HepG2 (cell line): ENCODE results near the gene CLEC16A. TPM values are rescaled to one million over a fixed set of nuclear protein-coding genes. Genes with fewer than 3 reads are reported as not detected.
A peak's percentile ranks its signal among the peaks of the same experiment; 100 is the strongest.

Experiments
- ARNT ChIP-seq: fragments of 450-650 bp; IDR thresholded peaks from 2 replicates; pipeline ENCODE4 v1.6.1; 2017
- ASH2L ChIP-seq: fragments of 300-600, 200-600 bp; sonication (generic); IDR thresholded peaks from 2 replicates; pipeline ENCODE4 v1.7.0; 2017; ENCODE audit warnings: low read depth, mild to moderate bottlenecking, moderate library complexity, mixed read lengths, low read length; ENCODE audit not compliant: insufficient read length
- ATF7-NPFF ChIP-seq: sonication (generic); formaldehyde crosslinking; IDR thresholded peaks from 2 replicates; pipeline ENCODE4 v1.8.1; 2023; ENCODE audit warnings: mild to moderate bottlenecking, low read depth, missing genetic modification reagents, moderate library complexity
- CEBPB ChIP-seq: IDR thresholded peaks from 2 replicates; pipeline ENCODE4 v1.6.1; 2011; ENCODE audit warnings: low read depth, low read length, improper control_type of control experiment, borderline replicate concordance
- DNMT3B ChIP-seq: conservative IDR thresholded peaks from 2 replicates; pipeline ENCODE4 v1.6.1; 2016; ENCODE audit warnings: missing biosample characterization, control low read depth
- ELF3 ChIP-seq: IDR thresholded peaks from 2 replicates; pipeline ENCODE4 v1.6.1; 2016; ENCODE audit warnings: missing genetic modification reagents, missing compliant biosample characterization
- HOXA3 ChIP-seq: sonication (generic); formaldehyde crosslinking; IDR thresholded peaks from 2 replicates; pipeline ENCODE4 v1.5.0; 2020; ENCODE audit warnings: missing genetic modification reagents
- KAT8 ChIP-seq: IDR thresholded peaks from 2 replicates; pipeline ENCODE4 v1.6.1; 2016; ENCODE audit warnings: missing genetic modification reagents, missing compliant biosample characterization
- KLF9 ChIP-seq: IDR thresholded peaks from 2 replicates; pipeline ENCODE4 v1.6.1; 2016; ENCODE audit warnings: low read depth
- NFKBIZ ChIP-seq: IDR thresholded peaks from 2 replicates; pipeline ENCODE4 v1.6.1; 2018; ENCODE audit warnings: missing genetic modification reagents, missing compliant biosample characterization
- RCOR2 ChIP-seq: IDR thresholded peaks from 2 replicates; pipeline ENCODE4 v1.6.1; 2016; ENCODE audit warnings: missing biosample characterization, missing genetic modification reagents
- RELA ChIP-seq: sonication (generic); formaldehyde crosslinking; IDR thresholded peaks from 2 replicates; pipeline ENCODE4 v1.4.0; 2020; ENCODE audit warnings: missing genetic modification reagents
- RXRA ChIP-seq: sonication (generic); formaldehyde crosslinking; IDR thresholded peaks from 2 replicates; pipeline ENCODE4 v1.5.1; 2020; ENCODE audit warnings: missing genetic modification reagents
- SOX5 ChIP-seq: IDR thresholded peaks from 2 replicates; pipeline ENCODE4 v1.6.1; 2016; ENCODE audit warnings: borderline replicate concordance
- SP4 ChIP-seq: sonication (generic); formaldehyde crosslinking; IDR thresholded peaks from 2 replicates; pipeline ENCODE4 v1.8.1; 2023; ENCODE audit warnings: mild to moderate bottlenecking, missing genetic modification reagents
- TEAD2 ChIP-seq: sonication (generic); formaldehyde crosslinking; IDR thresholded peaks from 2 replicates; pipeline ENCODE4 v1.9.0; 2021; ENCODE audit warnings: missing genetic modification reagents
- TRIM22 ChIP-seq: fragments of 450-650 bp; IDR thresholded peaks from 2 replicates; pipeline ENCODE4 v1.6.1; 2017
- XRCC5 ChIP-seq: fragments of 200-400 bp; formaldehyde crosslinking; optimal IDR thresholded peaks from 2 replicates; pipeline ENCODE3; 2017; ENCODE audit warnings: mild to moderate bottlenecking, low read length
- ZFP36 ChIP-seq: fragments of 150-350 bp; IDR thresholded peaks from 2 replicates; pipeline ENCODE4 v1.6.1; 2018; ENCODE audit warnings: borderline replicate concordance, low read length, low read depth; ENCODE audit not compliant: partially characterized antibody
- ZNF232 ChIP-seq: sonication (generic); formaldehyde crosslinking; IDR thresholded peaks from 2 replicates; pipeline ENCODE4 v1.4.0; 2020; ENCODE audit warnings: missing genetic modification reagents, borderline replicate concordance
- ZNF256 ChIP-seq: sonication (generic); formaldehyde crosslinking; conservative IDR thresholded peaks from 2 replicates; pipeline ENCODE4 v1.4.0; 2020; ENCODE audit warnings: missing genetic modification reagents
- ZNF350 ChIP-seq: sonication (generic); formaldehyde crosslinking; IDR thresholded peaks from 2 replicates; pipeline ENCODE4 v1.4.0; 2020; ENCODE audit warnings: mild to moderate bottlenecking, low read depth, missing genetic modification reagents, borderline replicate concordance
- ZNF501 ChIP-seq: sonication (generic); formaldehyde crosslinking; IDR thresholded peaks from 2 replicates; pipeline ENCODE4 v1.5.1; 2020; ENCODE audit warnings: mild to moderate bottlenecking, moderate library complexity, missing genetic modification reagents
- ZNF567 ChIP-seq: sonication (generic); formaldehyde crosslinking; IDR thresholded peaks from 2 replicates; pipeline ENCODE4 v1.8.1; 2023; ENCODE audit warnings: mild to moderate bottlenecking, missing genetic modification reagents, borderline replicate concordance
- ZNF704 ChIP-seq: sonication (generic); formaldehyde crosslinking; IDR thresholded peaks from 2 replicates; pipeline ENCODE4 v1.8.1; 2023; ENCODE audit warnings: mild to moderate bottlenecking, inconsistent platforms, moderate library complexity, missing genetic modification reagents, borderline replicate concordance
- ZNF770 ChIP-seq: sonication (generic); formaldehyde crosslinking; IDR thresholded peaks from 2 replicates; pipeline ENCODE4 v1.5.0; 2020; ENCODE audit warnings: mild to moderate bottlenecking, missing genetic modification reagents
- polyA plus RNA-seq, 8 experiments: library from polyadenylated mRNA; depleted of rRNA in 3 of 8; stranded (reverse) in 7 of 8; unstranded in 1 of 8; fragments of >200 nt; fragmentation: Illumina TruSeq in 4 of 8; extraction: Trizol in 4 of 8; gene quantifications; 2 replicates each; pipeline versions ENCODE4 v1.2.1 to v1.2.3, GENCODE V29; 2011 to 2016; ENCODE audit warnings: low read depth in 4 of 8, missing spikeins in 1 of 8, mixed read lengths in 1 of 8; ENCODE audit not compliant: insufficient read depth in 1 of 8
- total RNA-seq, 5 experiments: library from RNA; depleted of rRNA; stranded (reverse); fragments of >200 nt; fragmentation: Illumina TruSeq; extraction: Trizol; gene quantifications; 2 replicates each; pipeline ENCODE4 v1.2.3, GENCODE V29; 2016; ENCODE audit warnings: low read depth in 1 of 5

CLEC16A gene
- total and polyA plus RNA-seq, 2 of the 13 experiments (the other 11 are each of a cell fraction or from before 2014, with no cell fraction given), result 8.5 to 10.3 TPM

DNA sequence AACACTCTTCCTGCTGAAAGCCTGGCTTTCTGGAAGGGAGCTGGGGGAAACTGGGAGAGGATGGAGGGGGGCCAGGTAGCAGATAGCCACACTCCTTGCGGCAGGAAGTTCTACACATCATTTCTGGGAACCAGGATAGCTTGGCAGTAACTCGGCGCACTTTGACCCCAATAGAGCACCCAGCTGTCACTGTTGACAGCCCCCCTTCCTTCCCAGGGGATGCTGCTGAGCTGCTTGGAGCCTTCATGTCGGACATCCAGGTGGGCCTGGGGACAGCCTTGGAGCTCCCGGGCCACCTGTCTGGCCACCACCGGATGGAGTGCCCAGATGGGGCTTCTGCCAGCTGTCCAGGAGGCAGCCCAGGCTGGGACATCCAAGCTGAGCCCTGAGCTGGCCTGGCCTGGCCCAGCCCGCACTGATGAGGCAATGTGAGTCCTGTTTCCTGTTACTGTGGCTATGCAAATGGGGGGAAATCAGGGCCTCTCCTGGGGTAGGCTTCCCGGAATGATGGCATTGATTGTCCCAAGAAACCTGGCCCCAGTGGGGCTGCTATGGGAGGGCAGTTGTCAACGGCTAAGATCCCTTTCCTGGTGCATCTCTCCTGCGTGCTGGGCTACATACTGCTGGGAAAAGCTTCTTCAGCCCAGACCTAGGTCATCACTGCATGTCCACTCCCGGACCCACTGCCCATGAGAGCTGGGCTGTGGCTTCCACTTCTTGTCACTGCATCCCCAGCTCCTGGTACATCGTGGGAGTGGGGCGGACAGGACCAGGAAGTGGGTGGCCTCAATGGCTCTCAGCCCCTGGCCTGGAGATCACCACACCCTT is 261.6 kb downstream of the CLEC16A start (continued):
- TF ChIP-seq SP4 (CRISPR knock-in tag) (0 out of 2 replicates have a peak, but pooled peaks have one; percentile 9), ZNF501 (CRISPR knock-in tag) (no peak), KAT8 (CRISPR knock-in tag) (peak; percentile 20; the same call in 1 of the 2 replicates), HOXA3 (CRISPR knock-in tag) (no peak), RCOR2 (no peak), CEBPB (peak; percentile 85; the same call in 1 of the 2 replicates), NFKBIZ (CRISPR knock-in tag) (peak; percentile 100), ASH2L (peak; percentile 38), DNMT3B (CRISPR knock-in tag) (peak; percentile 77; the same call in 1 of the 2 replicates), RELA (CRISPR knock-in tag) (peak; percentile 38; the same call in 1 of the 2 replicates), ZNF232 (CRISPR knock-in tag) (no peak; the same call in 1 of the 2 replicates), TEAD2 (CRISPR knock-in tag) (no peak), ZNF256 (CRISPR knock-in tag) (no peak), KLF9 (CRISPR knock-in tag) (no peak), ZNF567 (CRISPR knock-in tag) (no peak), ATF7-NPFF (CRISPR knock-in tag) (peak; percentile 32; the same call in 1 of the 2 replicates), RXRA (no peak), XRCC5 (peak; percentile 12), ZNF350 (peak; percentile 76; the same call in 1 of the 2 replicates), SOX5 (CRISPR knock-in tag) (no peak), TRIM22 (no peak), ZFP36 (no peak), ZNF704 (CRISPR knock-in tag) (no peak), ELF3 (CRISPR knock-in tag) (peak; percentile 82), ZNF770 (no peak), ARNT (no peak)
